GM12872 (cell line): Measurements from ENCODE around the gene ATRN.

Source experiments
- CTCF ChIP-seq: IDR thresholded peaks from 3 replicates; pipeline ENCODE4 v1.5.1; 2011; ENCODE audit warnings: low read depth, mild to moderate bottlenecking, low read length, moderate library complexity; ENCODE audit not compliant: insufficient read depth

Gene ATRN

GRCh38 chr20:3658716-3659491 is 188.1 kb downstream of the ATRN start:
- no peak for TF ChIP-seq CTCF

GRCh38 chr20:3659492-3660261 is 188.9 kb downstream of the ATRN start:
- TF ChIP-seq CTCF, result peak; percentile 28; the same call in 1 of the 3 replicates

GRCh38 chr20:3660262-3661059 is 189.6 kb downstream of the ATRN start:
- TF ChIP-seq CTCF, result no peak

GRCh38 chr20:3661060-3661813 is 190.4 kb downstream of the ATRN start:
- TF ChIP-seq CTCF, result no peak

GRCh38 chr20:3661814-3662665 is 191.2 kb downstream of the ATRN start:
- no peak for TF ChIP-seq CTCF

GRCh38 chr20:3663031-3663701 is 192.3 kb downstream of the ATRN start, which contains the start of gene GFRA4:
TSS of gene GFRA4 (minus strand) at chr20:3663399. CDS start at chr20:3663399, 0 bp downstream.
- TF ChIP-seq CTCF, result no peak
